Bone marrow (tissue), 2 donors: ENCODE data around the gene PRSS53.

ENCODE experiments used
- DNase-seq, 2 donors: peaks; one replicate each; lab custom pipeline; 2025; lab: John Stamatoyannopoulos, UW

Gene PRSS53

DNA sequence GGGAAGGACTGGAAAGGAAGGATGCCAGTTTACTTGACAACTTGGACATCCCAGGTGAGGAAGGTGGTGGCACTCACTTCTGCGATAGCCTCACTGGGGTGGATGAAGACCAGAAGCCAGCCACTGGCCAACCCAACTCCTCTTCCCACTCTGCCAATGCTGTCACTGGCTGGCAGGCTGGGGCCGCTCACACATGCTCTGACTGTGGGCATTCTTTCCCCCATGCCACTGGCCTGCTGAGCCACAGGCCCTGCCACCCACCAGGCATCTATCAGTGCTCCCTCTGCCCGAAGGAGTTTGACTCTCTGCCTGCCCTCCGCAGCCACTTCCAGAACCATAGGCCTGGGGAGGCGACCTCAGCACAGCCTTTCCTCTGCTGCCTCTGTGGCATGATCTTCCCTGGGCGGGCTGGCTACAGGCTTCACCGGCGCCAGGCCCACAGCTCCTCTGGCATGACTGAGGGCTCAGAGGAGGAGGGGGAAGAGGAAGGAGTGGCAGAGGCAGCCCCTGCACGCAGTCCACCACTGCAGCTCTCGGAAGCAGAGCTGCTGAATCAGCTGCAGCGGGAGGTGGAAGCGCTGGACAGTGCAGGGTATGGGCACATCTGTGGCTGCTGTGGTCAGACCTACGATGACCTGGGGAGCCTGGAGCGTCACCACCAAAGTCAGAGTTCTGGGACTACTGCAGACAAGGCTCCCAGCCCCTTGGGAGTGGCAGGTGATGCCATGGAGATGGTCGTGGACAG lies 10.0 kb downstream of the PRSS53 start:
- no peak for DNase-seq

GRCh38 chr16:31077592-31078396 lies 10.9 kb downstream of the PRSS53 start:
- DNase-seq, result no peak

GRCh38 chr16:31077024-31077423 lies 11.7 kb downstream of the PRSS53 start:
- no peak for DNase-seq

DNA sequence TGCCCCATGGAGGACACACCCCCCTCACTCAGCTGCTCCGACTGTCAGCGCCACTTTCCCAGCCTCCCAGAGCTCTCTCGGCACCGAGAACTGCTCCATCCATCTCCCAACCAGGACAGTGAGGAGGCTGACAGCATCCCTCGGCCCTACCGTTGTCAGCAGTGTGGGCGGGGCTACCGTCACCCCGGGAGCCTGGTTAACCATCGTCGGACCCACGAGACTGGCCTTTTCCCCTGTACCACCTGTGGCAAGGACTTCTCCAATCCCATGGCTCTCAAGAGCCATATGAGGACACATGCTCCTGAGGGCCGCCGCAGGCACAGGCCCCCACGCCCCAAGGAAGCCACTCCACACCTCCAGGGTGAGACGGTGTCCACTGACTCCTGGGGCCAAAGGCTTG lies 12.4 kb downstream of the PRSS53 start:
- no peak for DNase-seq

DNA sequence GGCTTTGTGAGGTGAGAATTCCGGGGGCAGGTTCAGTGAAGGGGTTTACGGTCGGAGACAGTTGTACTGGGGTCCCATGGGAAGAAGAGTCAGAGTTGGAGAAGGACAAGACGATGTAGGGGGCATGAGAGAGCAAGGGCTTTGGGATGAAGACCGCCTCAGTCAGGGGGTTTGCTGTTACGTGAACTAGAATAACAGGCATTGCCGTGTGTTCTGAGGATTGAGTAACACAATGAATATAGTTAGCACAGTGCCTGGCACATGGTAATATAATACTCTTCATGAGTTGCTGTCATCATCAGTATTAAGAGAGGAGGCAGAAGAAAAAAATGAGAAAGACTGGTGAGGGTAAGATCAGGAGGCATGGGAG lies 13.9 kb downstream of the PRSS53 start:
- no peak for DNase-seq

DNA sequence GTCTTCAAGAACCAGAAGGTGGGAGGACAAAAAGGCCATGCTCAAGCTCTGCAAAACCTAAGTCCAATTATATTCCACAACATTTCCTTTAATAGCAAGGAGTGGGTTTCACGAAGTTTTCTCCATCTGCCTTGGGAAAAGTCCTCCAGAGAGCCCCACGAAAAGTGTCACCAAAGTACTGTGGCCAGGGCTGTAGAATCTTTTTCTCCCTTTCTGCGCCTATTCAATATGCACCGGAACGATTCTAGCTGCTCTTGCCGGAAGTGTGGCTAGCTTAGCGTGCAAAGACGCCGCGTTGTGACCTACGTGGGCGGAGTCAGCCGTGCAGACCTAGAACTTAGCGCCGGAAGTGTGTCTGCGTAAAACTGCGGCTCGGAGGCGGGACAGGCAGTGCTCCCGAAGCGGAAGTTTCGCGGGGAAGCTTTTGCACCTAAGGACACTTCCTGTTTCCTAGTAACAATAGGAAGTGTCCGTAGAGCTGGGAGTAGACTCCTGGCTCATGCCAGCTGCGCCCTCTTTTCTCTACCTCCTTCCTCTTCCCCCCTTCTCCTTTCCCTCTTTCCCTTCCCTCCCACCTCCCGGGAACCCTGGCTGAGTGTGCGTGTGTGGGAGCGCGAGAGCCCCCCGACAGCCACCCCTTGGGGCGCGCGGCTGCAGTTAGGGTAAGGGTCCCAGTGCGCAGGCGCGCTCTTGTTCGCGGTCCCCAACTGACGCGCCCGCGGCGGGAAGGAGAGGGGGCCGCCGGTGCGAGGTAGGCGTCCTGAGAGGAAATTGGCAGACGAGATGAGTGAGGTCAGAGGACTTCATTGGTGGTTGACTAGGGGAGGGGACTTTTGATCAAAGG lies 14.6 kb downstream of the PRSS53 start, which contains the start of the genes ZNF646 and ZNF668:
TSS of gene ZNF646 (plus strand) at position 453 of the 844 bp plus-strand sequence. CDS start 1,903 bp downstream, outside the sequence.
TSS of gene ZNF668 (minus strand) at position 271 of the 844 bp plus-strand sequence. CDS start 9,781 bp downstream, outside the sequence.
- peak; percentile 86 to 99 for DNase-seq

DNA sequence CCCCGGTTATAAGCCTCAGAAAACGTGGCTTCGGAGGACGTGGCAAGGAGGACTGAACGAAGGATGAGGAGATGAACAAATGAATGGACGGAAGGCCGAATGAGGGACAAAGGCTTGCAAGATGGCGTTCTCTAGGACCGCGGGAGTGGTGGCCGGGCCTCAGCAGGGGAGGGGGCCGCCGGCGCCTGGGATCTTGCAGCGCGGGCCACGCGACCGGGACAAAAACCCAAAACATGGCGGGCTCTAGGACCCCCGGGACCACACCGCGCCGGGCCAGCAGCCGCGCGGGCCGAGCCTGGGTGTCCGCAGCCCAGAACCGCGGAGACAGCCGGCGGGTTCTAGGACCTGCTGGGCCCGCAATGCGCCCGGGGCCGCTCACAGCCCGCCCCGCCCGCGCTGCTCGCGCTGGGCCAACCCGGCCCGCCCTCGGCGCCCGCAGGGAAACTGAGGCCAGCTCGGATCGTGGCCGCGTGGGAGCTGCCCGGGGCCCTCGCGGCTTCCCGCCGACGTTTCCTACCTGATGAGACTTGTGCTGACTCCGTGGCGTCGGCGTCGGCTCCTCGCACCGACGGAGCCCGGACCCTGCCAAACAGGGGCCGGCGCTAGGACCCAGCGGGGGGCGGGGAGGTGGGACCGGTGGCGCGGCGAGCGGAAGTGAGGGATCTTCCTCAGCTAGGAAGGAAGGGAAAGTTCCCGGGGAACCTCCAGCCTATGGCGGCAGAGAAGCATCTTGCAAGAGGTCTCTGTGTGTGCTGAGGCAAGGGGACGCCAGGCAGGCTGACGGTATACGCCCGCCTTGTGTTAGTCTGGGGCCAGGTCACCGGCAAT lies 15.4 kb downstream of the PRSS53 start:
- DNase-seq, result peak; percentile 67 to 88

DNA sequence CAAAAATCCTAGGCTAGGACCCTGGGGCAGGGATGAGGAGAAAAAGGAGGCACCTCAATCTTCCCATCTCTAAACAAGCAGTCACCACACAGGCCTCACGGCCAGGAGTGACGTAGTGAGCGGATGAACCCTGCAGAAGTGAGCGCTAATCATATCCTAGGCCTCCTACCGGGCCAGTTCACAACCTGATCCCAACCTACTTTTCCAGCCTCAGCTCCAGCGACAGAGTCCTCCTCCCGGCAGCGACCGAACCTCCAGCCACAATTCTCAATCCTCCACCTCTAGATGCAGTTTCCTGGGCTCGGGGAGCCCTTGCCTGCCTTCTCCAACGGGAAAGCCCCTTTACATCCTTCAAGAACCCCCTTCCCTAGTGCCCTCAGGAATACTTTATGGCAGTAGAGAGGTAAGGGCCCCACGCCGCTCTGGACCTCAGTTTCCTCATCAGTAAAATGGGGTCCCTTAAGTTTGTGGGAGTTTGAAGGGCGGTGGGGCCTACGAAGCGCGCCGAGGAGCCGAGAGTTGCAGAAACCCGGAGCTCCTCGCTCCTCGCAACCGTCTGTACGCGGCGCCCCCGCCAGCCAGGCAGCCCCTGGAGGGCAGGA lies 16.1 kb downstream of the PRSS53 start:
- peak in 1 of 2 donors; percentile 73 for DNase-seq

DNA sequence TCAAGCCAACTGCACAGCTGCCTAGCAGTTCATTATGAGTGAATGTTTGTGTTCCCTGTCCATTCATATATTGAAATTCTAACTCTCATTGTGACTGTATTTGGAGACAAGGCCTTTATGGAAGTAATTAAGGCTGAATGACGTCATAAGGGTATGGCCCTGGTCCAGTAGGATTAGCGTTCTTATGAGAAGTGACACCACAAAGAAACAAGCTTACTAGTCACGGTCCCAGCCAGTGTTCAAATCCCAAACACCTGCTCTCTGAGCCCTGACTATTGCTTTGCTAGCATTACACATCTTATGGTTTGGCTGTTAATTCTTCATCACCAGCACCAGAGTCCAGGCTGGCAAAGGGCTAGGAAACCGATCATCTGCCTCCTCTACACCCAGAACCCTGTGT lies 16.9 kb downstream of the PRSS53 start:
- DNase-seq, result no peak

- no peak for DNase-seq
Observed at GRCh38 chr16:31067342-31067741, 21.4 kb downstream of the PRSS53 start.

DNA sequence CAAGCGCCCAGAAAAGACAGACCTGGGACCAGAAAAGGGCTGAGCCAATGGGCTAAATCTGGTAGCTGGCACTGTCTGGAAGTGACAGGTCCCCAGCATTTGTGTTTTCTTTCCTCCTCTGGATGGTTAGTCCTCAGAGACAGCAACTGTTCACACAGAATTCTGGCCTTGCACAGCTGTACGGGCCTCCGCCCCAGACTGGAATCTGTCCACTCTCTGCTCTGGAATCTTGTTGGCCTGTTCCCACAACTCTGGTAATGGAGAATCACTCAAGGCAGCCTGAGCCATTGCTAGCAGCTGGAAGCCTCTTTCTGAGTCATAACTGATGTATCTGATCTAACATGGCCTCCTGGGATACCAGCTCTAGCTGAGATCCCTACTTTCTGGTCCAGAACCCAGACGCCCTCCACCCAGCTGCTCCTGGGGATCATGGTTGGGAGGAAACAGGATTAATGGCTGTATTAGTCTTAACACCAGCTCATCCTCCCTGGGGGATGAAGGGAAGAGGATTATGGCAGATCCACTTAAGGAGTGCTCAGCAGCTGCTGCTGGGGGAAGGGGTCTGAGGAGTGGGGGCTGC lies 23.8 kb downstream of the PRSS53 start:
- DNase-seq, result no peak

DNA sequence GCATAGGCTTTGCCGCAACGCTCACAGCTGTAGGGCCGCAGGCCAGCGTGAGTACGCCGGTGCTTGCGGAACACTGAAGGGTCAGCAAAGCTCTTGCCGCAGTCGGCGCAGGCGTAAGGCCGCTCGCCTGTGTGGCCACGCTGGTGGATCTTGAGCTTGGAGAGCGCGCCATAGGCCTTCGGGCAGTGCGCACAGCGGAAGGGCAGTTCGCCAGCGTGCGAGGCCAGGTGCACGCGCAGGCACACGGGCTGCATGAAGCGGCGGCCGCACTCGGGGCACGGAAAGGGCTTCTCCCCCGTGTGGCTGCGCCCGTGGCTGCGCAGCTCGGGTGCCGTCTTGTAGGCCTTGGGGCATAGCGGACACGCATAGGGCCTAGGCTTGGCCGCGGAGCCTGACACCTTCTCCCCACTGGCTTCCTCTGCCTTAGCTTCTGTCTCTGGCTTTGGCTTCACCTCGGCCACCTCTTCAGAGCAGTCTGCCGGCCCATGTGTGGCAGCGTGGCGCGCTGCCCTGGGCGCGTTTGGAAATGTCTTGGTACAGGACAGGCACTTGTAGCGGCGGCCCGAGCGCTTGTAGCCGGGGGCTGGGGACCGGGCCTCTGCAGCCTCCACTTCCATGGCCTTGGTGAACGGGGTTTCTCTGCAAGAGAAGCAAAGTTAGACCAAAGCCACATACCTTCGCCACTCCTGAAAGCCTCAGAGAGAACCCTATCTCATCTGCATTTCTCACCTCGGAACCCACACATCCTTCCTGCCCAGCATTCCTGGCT lies 24.7 kb downstream of the PRSS53 start:
- no peak for DNase-seq

DNA sequence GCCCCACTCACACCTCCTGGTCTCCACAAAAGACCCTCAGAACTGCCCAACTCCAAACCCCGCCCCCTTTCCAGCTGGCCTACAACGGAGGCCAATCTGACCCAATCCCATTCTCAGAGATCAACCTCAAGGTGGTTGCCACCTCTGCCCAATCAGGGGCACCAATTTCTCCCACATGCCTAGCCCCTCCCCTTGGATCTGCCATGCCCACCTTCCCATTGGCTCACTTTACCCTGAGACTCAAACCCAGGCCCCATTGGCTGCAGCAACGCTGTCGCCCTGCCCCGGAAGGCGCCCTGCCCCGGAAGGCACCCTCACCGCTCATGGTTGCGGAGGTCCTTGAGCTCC lies 25.3 kb downstream of the PRSS53 start:
- no peak for DNase-seq

GRCh38 chr16:31061813-31062440 lies 26.8 kb downstream of the PRSS53 start:
- DNase-seq, result no peak

GRCh38 chr16:31061126-31061812 lies 27.5 kb downstream of the PRSS53 start:
- DNase-seq, result no peak

GRCh38 chr16:31055613-31056012 lies 33.1 kb downstream of the PRSS53 start:
- no peak for DNase-seq

DNA sequence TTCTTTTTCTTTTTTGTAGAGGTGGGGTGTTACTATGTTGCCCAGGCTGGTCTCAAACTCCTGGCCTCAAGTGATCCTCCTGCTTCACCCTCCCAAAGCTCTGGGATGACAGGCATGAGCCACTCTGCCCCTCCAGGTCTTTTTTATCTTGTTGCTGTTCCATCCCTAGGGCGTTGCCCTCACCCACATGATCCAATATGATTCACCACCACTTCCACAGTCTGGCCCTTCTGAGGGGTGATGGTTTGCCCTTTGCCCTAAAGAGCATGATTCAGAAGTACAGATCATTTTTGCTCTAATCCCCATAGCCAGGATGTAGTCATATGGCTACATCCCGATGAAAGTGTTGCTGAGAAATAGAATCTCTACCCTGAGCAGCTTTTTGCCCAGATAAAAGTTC lies 36.6 kb downstream of the PRSS53 start:
- peak; percentile 7 to 23 for DNase-seq

DNA sequence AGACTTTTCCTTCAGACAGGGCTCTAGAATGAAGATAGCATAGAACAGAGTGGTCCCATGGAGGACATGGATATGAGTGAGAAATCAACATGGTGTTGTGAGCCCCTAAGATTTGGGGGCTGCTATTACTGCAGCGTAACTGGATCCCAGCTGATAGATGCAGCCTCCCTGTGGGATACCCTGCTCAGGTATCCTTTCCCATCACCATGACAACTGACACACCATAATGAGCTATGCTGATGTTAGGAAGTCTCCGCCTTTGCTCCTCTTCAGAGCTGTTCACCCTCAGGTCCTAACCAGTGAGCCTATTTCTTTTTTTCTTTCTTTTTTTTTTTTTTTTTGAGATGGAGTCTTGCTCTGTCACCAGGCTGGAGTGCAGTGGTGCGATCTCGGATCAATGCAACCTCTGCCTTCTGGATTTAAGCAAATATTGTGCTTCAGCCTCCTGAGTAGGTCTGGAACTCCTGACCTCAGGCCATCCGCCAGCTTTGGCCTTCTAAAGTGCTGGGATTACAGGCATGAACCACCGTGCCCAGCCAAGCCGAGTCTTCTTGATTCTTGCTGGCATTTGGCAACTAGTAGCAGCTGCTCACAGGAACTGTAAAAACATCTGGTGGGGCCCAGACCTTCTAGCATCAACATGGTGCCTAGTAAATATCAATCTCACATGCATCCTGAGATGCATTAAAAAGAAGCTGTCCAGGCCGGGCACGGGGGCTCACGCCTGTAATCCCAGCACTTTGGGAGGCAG lies 38.3 kb downstream of the PRSS53 start:
- no peak for DNase-seq
